K562 treated with DMSO at 1 percent for 24 hours (cell line): ENCODE data around the gene MICAL3. TPM values are rescaled to one million over a fixed set of nuclear protein-coding genes. Genes with fewer than 3 reads are reported as not detected.

Experiments used
- total RNA-seq: library from RNA; unstranded; fragments of 300-600 nt; gene quantifications from 2 replicates; pipeline ENCODE4 v1.2.3, GENCODE V29; 2022; ENCODE audit warnings: low read depth; ENCODE audit not compliant: insufficient read depth

Gene MICAL3, protein sequence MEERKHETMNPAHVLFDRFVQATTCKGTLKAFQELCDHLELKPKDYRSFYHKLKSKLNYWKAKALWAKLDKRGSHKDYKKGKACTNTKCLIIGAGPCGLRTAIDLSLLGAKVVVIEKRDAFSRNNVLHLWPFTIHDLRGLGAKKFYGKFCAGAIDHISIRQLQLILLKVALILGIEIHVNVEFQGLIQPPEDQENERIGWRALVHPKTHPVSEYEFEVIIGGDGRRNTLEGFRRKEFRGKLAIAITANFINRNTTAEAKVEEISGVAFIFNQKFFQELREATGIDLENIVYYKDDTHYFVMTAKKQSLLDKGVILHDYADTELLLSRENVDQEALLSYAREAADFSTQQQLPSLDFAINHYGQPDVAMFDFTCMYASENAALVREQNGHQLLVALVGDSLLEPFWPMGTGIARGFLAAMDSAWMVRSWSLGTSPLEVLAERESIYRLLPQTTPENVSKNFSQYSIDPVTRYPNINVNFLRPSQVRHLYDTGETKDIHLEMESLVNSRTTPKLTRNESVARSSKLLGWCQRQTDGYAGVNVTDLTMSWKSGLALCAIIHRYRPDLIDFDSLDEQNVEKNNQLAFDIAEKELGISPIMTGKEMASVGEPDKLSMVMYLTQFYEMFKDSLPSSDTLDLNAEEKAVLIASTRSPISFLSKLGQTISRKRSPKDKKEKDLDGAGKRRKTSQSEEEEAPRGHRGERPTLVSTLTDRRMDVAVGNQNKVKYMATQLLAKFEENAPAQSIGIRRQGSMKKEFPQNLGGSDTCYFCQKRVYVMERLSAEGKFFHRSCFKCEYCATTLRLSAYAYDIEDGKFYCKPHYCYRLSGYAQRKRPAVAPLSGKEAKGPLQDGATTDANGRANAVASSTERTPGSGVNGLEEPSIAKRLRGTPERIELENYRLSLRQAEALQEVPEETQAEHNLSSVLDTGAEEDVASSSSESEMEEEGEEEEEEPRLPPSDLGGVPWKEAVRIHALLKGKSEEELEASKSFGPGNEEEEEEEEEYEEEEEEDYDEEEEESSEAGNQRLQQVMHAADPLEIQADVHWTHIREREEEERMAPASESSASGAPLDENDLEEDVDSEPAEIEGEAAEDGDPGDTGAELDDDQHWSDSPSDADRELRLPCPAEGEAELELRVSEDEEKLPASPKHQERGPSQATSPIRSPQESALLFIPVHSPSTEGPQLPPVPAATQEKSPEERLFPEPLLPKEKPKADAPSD (N-terminal part only)
- 16.3 and 17.5 TPM in 2 replicates for total RNA-seq

DNA sequence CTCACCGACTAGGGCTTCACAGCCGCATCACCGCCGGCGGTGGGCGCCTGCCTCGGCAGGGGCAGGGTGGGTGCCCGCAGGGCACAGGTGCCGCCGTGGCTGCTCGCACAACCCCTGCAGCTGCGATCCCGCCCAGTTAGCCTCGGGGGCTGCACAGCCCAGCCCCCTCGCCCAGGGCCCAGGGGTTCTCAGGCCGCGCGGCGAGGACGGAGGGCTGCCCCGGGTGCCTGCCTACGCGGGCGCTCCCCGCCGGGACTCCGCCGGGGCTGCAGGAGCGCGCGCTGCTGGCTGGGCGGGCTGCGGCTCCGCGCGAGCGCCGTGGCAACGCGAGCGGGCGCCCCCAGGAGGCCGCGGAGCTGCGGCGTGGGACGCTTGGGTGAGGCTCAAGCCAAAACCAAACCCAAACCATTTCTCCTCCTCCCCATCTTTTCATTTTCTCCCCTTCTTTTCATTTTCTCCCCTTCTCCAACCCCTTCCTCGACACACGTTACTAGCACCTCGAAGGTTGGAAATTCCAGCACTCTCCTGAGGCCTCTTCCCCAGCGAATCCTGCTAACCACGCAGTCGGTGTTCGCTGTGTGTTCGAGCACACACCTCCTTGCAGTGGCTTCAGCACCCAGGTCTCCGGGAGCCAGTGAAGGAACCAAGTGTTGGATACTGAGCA is at the start of gene MICAL3:
TSS of gene MICAL3 (minus strand) at position 286 of the 664 bp plus-strand sequence. CDS start 117,749 bp downstream, outside the sequence.

DNA sequence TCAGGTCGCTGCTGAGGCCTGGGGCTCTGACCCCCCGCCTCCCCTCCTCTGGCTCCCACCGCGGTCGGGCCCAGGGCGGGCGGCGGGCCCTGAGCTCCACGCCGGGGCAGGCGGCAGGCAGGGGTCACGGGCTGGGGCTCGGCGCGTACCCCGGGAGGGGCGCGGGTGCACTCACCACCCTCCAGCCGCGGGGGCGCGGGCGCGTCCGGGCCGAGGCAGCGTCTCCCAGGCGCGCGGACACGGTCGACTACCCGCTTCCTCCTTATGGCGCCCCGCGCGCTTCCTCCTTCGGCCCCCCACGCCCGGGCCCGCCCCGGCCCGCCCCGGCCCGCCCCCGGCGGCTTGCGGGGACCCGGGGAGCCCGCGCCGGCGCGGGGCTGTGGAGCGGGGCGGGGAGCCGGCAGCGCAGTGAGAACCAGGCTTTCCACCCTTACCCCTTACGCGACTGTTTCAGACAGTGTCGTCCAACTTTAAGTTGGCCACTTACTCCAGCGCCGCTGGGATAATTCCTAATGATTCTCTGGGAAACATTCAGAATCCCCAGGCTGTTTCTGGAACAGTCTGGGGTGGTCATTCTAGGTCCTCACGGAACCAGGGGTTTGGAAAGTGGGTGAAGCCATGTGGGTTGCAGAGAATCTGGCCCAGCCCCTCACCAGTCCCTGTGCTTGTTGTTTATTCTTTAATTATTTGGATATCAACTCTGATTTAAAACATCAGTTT is 250.0 kb downstream of the MICAL3 start, which contains the start of gene BID:
TSS of gene BID (minus strand) at position 264 of the 720 bp plus-strand sequence. CDS start 24,353 bp downstream, outside the sequence.

Other genes with a start within 250 kb of the MICAL3 start
- gene PEX26, start 53.4 kb upstream of the MICAL3 start, total RNA-seq, result 16.5 and 20.3 TPM in 2 replicates
- gene TUBA8, start 86.2 kb upstream of the MICAL3 start, total RNA-seq, result 1.8 and 2.6 TPM in 2 replicates
- gene USP18, start 125.6 kb upstream of the MICAL3 start, total RNA-seq, result 3.6 and 3.9 TPM in 2 replicates